K562 (cell line): Measurements from ENCODE around the gene PGAP3.

Source experiments
- BRD9 ChIP-seq: fragments of 450-650 bp; IDR thresholded peaks from 2 replicates; pipeline ENCODE4 v1.6.1; 2018; ENCODE audit warnings: low read depth; ENCODE audit not compliant: partially characterized antibody
- GATAD2A ChIP-seq: fragments of 450-650 bp; IDR thresholded peaks from 2 replicates; pipeline ENCODE4 v1.6.1; 2017
- HDAC6 ChIP-seq: IDR thresholded peaks from 2 replicates; pipeline ENCODE4 v1.6.1; 2012; ENCODE audit warnings: low read depth, mild to moderate bottlenecking, control low read depth, inconsistent platforms, low read length, moderate library complexity
- KLF10 ChIP-seq: fragments of 250-450 bp; sonication (Bioruptor Pico); IDR thresholded peaks from 2 replicates; pipeline ENCODE4 v1.6.1; 2021; ENCODE audit warnings: matching md5 sums
- MAFF ChIP-seq: IDR thresholded peaks from 2 replicates; pipeline ENCODE4 v1.6.1; 2012; ENCODE audit warnings: low read length, improper control_type of control experiment
- NONO ChIP-seq, 2 experiments: fragments of 200-400 bp in 1 of 2; fragments of 450-650 bp in 1 of 2; formaldehyde crosslinking in 1 of 2; IDR thresholded peaks; 2 replicates each; pipeline ENCODE4 v1.6.1; 2017; ENCODE audit warnings: low read depth in 2 of 2, mild to moderate bottlenecking in 2 of 2, moderate library complexity in 2 of 2, low read length in 1 of 2
- POLR2AphosphoS5 ChIP-seq: IDR thresholded peaks from 2 replicates; pipeline ENCODE4 v1.6.1; 2011; ENCODE audit warnings: mild to moderate bottlenecking, low read depth, low read length, moderate library complexity; ENCODE audit not compliant: control insufficient read depth, insufficient read depth
- SMAD3 ChIP-seq: fragments of 450-650 bp; formaldehyde crosslinking; conservative IDR thresholded peaks from 2 replicates; pipeline ENCODE4 v1.4.0; 2020; ENCODE audit warnings: mild to moderate bottlenecking
- TAF1 ChIP-seq: IDR thresholded peaks from 2 replicates; pipeline ENCODE4 v1.6.1; 2011; ENCODE audit warnings: mild to moderate bottlenecking, low read length, moderate library complexity; ENCODE audit not compliant: insufficient read depth, control insufficient read depth, severe bottlenecking; ENCODE audit errors: extremely low read depth
- ZBED1 ChIP-seq: IDR thresholded peaks from 2 replicates; pipeline ENCODE4 v1.6.1; 2014
- ZKSCAN3 ChIP-seq: fragments of 250-450 bp; sonication (Bioruptor Pico); IDR thresholded peaks from 2 replicates; pipeline ENCODE4 v1.4.0; 2020
- ZNF24 ChIP-seq: fragments of 450-650 bp; IDR thresholded peaks from 2 replicates; pipeline ENCODE4 v1.6.1; 2016
- TF ChIP-seq, protein P1 (sequence below), 3 experiments: IDR thresholded peaks in 2 of 3; conservative IDR thresholded peaks in 1 of 3; 2 replicates each; pipeline ENCODE4 v1.5.1; 2011 to 2012; ENCODE audit warnings: low read length in 3 of 3, mild to moderate bottlenecking in 3 of 3, control low read depth in 2 of 3, improper control_type of control experiment in 1 of 3, inconsistent platforms in 1 of 3, low read depth in 1 of 3, mixed read lengths in 1 of 3, moderate library complexity in 1 of 3; ENCODE audit not compliant: insufficient read depth in 2 of 3

DNA sequence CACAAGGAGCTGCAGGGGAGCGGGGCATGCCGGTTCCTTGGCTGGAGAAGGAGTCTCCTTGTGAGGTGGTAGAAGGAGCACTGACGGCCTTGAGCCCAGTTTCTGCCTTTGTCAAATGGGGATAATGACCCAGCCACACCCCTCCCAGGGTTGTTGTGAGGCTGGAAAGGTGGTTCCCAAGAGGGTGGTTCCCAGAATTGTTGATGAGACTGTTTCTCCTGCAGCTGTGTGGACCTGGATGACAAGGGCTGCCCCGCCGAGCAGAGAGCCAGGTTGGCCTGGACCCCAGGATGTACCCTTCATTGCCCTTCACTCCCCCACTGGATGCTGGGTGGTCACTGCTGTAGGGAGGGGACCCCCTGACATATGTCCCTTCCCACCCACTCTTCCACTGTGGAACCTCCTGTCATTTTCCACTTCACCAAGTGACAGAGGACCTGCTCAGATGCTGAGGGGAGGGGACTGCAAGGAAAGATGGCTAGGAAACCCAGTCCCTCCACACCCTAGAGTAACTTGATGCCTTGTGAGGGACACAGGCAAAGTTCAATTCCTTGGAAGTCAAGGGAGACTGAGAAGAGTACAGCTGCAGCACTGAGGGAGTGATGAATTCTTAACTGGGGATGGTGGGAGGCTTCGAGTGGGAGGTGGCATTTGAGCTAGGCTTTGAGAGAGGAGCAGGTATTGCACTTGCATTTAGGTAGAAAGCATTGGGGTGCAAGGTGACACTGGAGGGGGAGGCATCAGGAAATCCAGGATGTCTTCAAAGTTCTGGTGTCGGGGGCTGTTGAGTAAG lies 31.9 kb upstream of the PGAP3 start:
- TF ChIP-seq TAF1, result no peak
- no peak for TF ChIP-seq KLF10
- no peak for TF ChIP-seq ZNF24
- TF ChIP-seq, protein P1, sequence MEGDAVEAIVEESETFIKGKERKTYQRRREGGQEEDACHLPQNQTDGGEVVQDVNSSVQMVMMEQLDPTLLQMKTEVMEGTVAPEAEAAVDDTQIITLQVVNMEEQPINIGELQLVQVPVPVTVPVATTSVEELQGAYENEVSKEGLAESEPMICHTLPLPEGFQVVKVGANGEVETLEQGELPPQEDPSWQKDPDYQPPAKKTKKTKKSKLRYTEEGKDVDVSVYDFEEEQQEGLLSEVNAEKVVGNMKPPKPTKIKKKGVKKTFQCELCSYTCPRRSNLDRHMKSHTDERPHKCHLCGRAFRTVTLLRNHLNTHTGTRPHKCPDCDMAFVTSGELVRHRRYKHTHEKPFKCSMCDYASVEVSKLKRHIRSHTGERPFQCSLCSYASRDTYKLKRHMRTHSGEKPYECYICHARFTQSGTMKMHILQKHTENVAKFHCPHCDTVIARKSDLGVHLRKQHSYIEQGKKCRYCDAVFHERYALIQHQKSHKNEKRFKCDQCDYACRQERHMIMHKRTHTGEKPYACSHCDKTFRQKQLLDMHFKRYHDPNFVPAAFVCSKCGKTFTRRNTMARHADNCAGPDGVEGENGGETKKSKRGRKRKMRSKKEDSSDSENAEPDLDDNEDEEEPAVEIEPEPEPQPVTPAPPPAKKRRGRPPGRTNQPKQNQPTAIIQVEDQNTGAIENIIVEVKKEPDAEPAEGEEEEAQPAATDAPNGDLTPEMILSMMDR (IDR thresholded peaks at IDR 0.05 in 2 of 3, conservative IDR thresholded peaks at IDR 0.05 in 1 of 3; ENCODE audit: insufficient read depth in 2 of 3, low read depth in 1 of 3, low read length in 3 of 3), result no peak
- no peak for TF ChIP-seq NONO (IDR thresholded peaks at IDR 0.05; ENCODE audit: low read depth in 2 of 2, low read length in 1 of 2)
- TF ChIP-seq ZKSCAN3 (CRISPR knock-in tag), result no peak
- no peak for TF ChIP-seq POLR2AphosphoS5
- no peak for TF ChIP-seq ZBED1
- no peak for TF ChIP-seq BRD9
- TF ChIP-seq MAFF, result no peak
- no peak for TF ChIP-seq SMAD3 (CRISPR knock-in tag)
- no peak for TF ChIP-seq HDAC6
- no peak for TF ChIP-seq GATAD2A
